ENCODE data around the gene NPHP4.
"Not testable (repeated sequence)": the region's sequence is repeated elsewhere in the genome, so short reads cannot be mapped to it uniquely, and the experiment has no call there.

Gene NPHP4

GRCh38 chr1:5873556-5873955 is 118.7 kb downstream of the NPHP4 start:
- DNase-seq = no peak

GRCh38 chr1:5872886-5873285 is 119.3 kb downstream of the NPHP4 start:
- DNase-seq = no peak

GRCh38 chr1:5868931-5869500 is 123.2 kb downstream of the NPHP4 start:
- no peak for DNase-seq

GRCh38 chr1:5865774-5866173 is 126.5 kb downstream of the NPHP4 start:
- DNase-seq = no peak

GRCh38 chr1:5865056-5865455 is 127.2 kb downstream of the NPHP4 start:
- DNase-seq = no peak

DNA sequence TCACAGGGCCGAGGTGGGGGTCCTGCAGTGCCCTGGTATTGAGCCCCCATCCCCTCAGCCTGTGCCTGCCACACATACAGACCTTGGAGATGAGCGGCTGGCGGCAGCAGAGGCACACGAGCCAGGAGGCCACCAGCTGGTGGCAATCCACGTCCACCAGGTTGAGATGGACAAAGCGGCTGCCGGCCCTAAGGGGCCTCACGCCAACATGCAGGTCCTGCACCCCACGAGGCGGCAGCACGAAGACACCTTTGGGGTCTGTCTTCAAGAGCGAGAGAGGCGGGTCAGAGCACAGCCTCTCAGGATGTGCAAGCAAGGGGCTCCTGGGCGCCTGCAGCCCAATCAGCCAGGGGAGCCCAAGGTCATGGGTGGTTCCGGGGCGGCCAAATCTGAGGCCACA is 128.0 kb downstream of the NPHP4 start:
- DNase-seq = no peak

DNA sequence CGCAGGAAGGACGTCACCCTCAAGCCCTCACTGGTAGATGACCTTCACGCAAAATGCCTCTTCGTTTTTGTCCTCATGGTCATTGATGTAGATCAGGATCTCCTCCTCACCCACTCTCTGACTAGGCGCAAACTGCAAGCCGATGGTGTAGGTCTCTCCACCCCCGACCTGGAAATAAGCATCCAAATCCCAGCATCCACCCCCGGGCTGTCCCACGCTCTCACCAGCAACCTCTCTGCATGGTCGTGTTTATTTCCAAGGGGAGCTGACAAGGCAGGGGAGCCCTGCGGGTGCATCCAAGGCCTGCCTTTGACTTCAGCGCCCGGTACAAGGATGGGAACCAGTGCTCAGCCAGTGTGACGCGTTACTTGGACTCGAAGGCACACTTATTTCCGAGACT is 129.0 kb downstream of the NPHP4 start:
- no peak for DNase-seq

- no peak for DNase-seq
These were observed 130.1 kb downstream of the NPHP4 start for GRCh38 chr1:5861871-5862825.

DNA sequence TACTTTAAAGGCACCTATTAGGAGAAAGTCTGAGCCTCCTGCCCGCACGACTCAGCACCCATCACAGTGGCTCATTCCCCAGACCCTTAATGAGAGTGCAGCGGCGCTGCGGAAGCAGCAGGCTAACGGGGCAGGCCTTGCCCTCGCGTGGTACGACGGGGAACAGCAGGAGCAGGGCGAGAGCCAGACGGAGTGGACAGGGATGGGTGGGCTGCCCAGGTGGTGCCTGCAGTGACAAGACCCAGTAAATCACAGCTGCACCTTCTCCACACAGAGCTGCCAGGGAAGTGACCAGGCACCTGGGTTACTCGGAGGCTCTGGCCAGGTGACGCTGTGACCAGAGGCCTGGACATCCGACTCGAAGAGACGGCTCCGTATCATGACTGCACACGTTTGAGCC is 131.9 kb downstream of the NPHP4 start:
- no peak for DNase-seq

DNA sequence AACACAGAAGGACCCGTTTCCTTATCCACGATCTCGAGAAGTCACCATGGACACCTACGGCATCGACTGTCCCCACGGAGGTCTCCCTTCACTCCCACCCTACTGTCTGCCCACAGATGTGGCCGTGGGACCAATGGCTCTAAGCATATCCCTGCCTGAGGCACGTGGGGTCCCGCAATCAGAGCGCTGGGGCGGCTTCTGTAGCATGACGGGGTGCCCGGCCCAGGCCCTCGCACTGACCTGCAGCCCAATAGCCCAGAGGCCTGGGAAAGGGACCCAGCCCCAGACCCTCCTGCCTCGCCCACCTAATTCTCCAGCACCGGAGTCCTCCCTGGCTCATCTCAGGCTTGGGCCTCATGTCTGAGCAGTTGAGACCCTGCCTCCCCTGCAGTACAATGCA is 132.5 kb downstream of the NPHP4 start:
- DNase-seq = no peak

DNA sequence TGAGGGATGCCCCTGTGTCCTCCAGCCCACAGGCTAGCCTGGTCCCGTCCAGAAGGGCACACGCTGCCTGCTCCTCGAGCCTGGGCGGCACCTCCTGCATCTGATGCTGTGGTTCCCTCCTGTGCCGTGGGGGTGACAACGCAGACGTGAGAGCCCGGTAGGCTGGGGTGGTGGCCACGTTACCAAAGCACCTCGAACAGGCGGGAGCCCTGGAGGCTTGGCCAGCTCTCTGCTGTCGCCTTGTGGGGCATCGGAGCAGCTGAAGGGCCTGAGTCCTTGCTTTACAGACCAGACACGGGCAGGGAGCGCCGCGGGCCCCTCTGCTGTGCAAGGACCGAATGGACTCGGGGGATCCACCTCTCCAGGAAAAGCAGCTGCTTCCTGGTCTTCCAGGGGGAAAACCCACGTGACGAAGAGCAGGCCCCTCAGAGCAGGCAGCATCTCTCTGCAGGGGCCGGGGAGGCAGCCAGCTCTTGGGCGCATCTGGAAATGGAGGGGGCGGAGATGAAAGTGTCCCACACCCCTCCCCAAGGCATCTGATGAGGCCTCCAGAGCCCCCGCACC is 133.3 kb downstream of the NPHP4 start:
- no peak for DNase-seq

GRCh38 chr1:5858246-5858645 is 134.0 kb downstream of the NPHP4 start:
- no peak for DNase-seq

- no peak for DNase-seq
These were observed 134.6 kb downstream of the NPHP4 start for GRCh38 chr1:5857508-5858090.

DNA sequence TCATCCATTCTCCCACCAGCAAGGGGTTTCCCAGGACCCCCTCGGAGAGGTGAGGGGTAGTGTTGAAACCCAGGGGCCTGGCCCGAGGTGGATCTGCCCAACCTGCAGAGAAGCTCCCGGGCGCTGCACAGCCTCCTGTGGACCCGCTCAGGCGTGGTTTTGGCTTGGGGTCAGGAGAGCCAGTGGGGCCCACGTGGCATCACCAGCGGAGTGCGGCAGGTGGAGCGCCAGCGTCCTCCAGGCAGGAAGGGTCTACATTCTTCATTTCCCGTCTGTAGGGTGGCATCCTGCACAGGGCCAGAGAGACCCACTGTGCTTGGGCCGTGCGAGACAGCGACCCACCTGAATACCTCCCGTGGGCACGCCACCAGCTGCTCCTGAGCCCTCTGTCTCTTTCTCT is 135.2 kb downstream of the NPHP4 start:
- DNase-seq = no peak

GRCh38 chr1:5856246-5856815 is 135.9 kb downstream of the NPHP4 start:
- no peak for DNase-seq

GRCh38 chr1:5855196-5855897 is 136.9 kb downstream of the NPHP4 start:
- no peak for DNase-seq

GRCh38 chr1:5854754-5855153 is 137.5 kb downstream of the NPHP4 start:
- no peak for DNase-seq

- not testable (repeated sequence) for DNase-seq
These were observed 138.4 kb downstream of the NPHP4 start for GRCh38 chr1:5853858-5854257.

DNA sequence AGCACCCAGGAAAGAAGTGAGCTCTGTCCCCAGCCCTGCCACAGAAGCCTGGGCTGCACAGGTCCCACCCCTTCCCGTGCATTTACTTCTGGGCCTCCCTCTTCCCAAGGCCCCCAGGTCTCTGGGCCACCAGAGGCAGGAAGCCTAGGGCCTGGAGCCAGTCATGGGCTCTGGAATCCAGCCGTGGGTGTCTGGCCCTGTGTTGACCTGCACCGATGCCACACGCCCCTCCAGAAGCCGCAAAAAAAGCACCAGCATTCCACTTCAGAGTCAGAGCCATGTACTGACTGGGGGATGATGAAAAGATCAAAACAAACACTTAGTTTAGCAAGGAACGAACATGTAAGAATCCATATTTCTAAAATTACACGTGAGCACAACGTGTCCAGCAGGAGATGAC is 141.7 kb downstream of the NPHP4 start:
- DNase-seq = no peak

GRCh38 chr1:5849550-5849949 is 142.7 kb downstream of the NPHP4 start:
- no peak for DNase-seq

DNA sequence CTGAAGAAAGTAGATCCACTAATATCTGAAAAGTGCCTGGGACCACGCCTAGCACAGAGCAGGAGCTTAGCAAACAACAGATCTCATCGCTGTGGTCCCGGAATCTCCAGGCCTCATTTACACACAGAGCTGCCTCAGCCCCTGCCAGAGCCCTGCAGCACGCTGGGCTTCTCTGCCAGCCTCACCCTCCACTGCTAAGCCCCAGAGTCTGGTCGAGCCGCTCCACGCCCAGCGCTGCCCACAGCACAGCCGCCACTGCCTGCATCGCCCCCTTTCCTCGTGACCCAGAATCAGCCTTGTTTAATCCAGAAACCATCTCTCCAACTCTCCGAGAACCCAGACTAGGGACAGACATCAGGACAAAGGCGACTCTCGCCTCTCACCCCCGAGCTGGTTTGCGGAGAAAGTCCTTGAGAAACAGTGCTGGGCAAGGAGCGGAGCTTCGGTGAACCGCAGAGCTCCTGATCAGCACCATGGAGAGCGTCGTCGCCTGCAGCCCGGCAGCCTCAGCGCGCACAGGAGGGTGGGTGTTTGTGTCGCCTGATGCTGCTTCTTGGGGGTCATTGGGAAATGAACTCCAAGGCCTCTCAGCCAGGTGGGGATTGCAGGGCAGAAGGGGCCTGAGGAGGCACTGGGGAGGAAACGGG is 145.1 kb downstream of the NPHP4 start:
- no peak for DNase-seq

GRCh38 chr1:5845376-5845775 is 146.8 kb downstream of the NPHP4 start:
- DNase-seq = no peak

Data from NCI-H2171 treated with DMSO at 0.1 percent for 48 hours (cell line).